Trophoblast cell (in vitro differentiated cells and primary cell): ENCODE data around the gene TRIP10.

Experiments
- DNase-seq, 2 donors: peaks; one replicate each; pipeline ENCODE4 v3.0.0-alpha.2; 2016
- H2AFZ ChIP-seq: 2 replicates; pipeline ENCODE4 v1.6.1; 2013; ENCODE audit warnings: low read length, moderate library complexity, mild to moderate bottlenecking; ENCODE audit not compliant: insufficient read depth, poor library complexity
- H2AK5ac ChIP-seq: 2 replicates; pipeline ENCODE4 v1.6.1; 2013; ENCODE audit warnings: mild to moderate bottlenecking, low read length
- H2BK120ac ChIP-seq: 2 replicates; pipeline ENCODE4 v1.6.1; 2013; ENCODE audit warnings: low read length, mild to moderate bottlenecking, moderate library complexity; ENCODE audit not compliant: insufficient read depth, poor library complexity
- H2BK12ac ChIP-seq: 2 replicates; pipeline ENCODE4 v1.6.1; 2013; ENCODE audit warnings: mild to moderate bottlenecking, low read length, moderate library complexity
- H2BK5ac ChIP-seq: 2 replicates; pipeline ENCODE4 v1.6.1; 2013; ENCODE audit warnings: low read length, low read depth, moderate library complexity, mild to moderate bottlenecking; ENCODE audit not compliant: poor library complexity
- H3K14ac ChIP-seq: 2 replicates; pipeline ENCODE4 v1.6.1; 2013; ENCODE audit warnings: mild to moderate bottlenecking, low read length
- H3K18ac ChIP-seq: 2 replicates; pipeline ENCODE4 v1.6.1; 2013; ENCODE audit warnings: mild to moderate bottlenecking, low read length
- H3K23ac ChIP-seq: 2 replicates; pipeline ENCODE4 v1.6.1; 2013; ENCODE audit warnings: low read length
- H3K27ac ChIP-seq: 2 replicates; pipeline ENCODE4 v1.5.1; 2013; ENCODE audit warnings: low read depth, mild to moderate bottlenecking, inconsistent platforms, low read length, moderate library complexity
- H3K27me3 ChIP-seq: 2 replicates; pipeline ENCODE4 v1.6.1; 2013; ENCODE audit warnings: inconsistent platforms, mild to moderate bottlenecking, low read length, moderate library complexity; ENCODE audit not compliant: insufficient read depth
- H3K36me3 ChIP-seq, 2 experiments: 1 replicate in 1 of 2; 2 replicates in 1 of 2; pipeline ENCODE4 v1.6.1; 2013; ENCODE audit warnings: low read length in 2 of 2, mild to moderate bottlenecking in 2 of 2, moderate library complexity in 1 of 2; ENCODE audit not compliant: insufficient read depth in 2 of 2, control insufficient read depth in 1 of 2
- H3K4ac ChIP-seq: 2 replicates; pipeline ENCODE4 v1.6.1; 2013; ENCODE audit warnings: low read depth, mild to moderate bottlenecking, low read length, moderate library complexity
- H3K4me1 ChIP-seq, 2 experiments: 1 replicate in 1 of 2; 2 replicates in 1 of 2; pipeline ENCODE4 v1.6.1; 2013; ENCODE audit warnings: low read length in 2 of 2, mild to moderate bottlenecking in 2 of 2, moderate library complexity in 1 of 2; ENCODE audit not compliant: insufficient read depth in 2 of 2, control insufficient read depth in 1 of 2
- H3K4me2 ChIP-seq: 2 replicates; pipeline ENCODE4 v1.6.1; 2013; ENCODE audit warnings: inconsistent platforms, mild to moderate bottlenecking, low read length, moderate library complexity
- H3K4me3 ChIP-seq: 2 replicates; pipeline ENCODE4 v1.5.1; 2013; ENCODE audit warnings: mild to moderate bottlenecking, low read depth, low read length, inconsistent platforms
- H3K79me1 ChIP-seq: one replicate; pipeline ENCODE4 v1.6.1; 2013; ENCODE audit warnings: low read length
- H3K79me2 ChIP-seq: 2 replicates; pipeline ENCODE4 v1.6.1; 2013; ENCODE audit warnings: low read length, mild to moderate bottlenecking; ENCODE audit not compliant: control insufficient read depth, insufficient read depth, poor library complexity
- H3K9ac ChIP-seq: 2 replicates; pipeline ENCODE4 v1.6.1; 2013; ENCODE audit warnings: mild to moderate bottlenecking, low read length
- H3K9me3 ChIP-seq: 2 replicates; pipeline ENCODE4 v1.6.1; 2013; ENCODE audit warnings: low read depth, mild to moderate bottlenecking, control low read depth, inconsistent platforms, low read length; ENCODE audit not compliant: insufficient read depth
- H4K12ac ChIP-seq: 2 replicates; pipeline ENCODE4 v1.6.1; 2013; ENCODE audit warnings: low read depth, mild to moderate bottlenecking, low read length, moderate library complexity
- H4K8ac ChIP-seq: 2 replicates; pipeline ENCODE4 v1.6.1; 2013; ENCODE audit warnings: low read depth, mild to moderate bottlenecking, low read length, moderate library complexity
- H4K91ac ChIP-seq: one replicate; pipeline ENCODE4 v1.6.1; 2013; ENCODE audit warnings: low read depth, mild to moderate bottlenecking, low read length, moderate library complexity
- WGBS: extraction: QIAGEN DNeasy Blood & Tissue Kit; methylation state at CpG from one replicate; pipeline ENCODE4 v1.1.7; 2013; ENCODE audit warnings: missing lambda C conversion rate; ENCODE audit not compliant: insufficient read length, insufficient coverage; ENCODE audit errors: extremely low coverage; 5-methylcytosine and 5-hydroxymethylcytosine counted together

Gene TRIP10

DNA sequence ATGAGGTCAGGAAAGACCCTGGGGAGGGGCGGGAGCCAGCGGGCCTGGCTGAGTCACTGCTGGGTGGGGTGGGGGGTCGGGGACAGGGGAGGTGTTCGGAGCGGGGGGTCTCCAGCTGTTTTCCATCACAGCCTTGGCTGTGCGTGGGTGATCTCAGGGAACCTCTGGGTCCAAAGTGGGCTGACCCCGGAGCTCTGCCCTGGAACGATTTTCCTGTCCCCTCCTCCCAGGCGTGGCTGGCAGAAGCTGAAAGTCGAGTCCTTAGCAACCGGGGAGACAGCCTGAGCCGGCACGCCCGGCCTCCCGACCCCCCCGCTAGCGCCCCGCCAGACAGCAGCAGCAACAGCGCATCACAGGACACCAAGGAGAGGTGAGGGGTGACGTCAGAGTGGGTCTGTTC is 10.6 kb downstream of the TRIP10 start:
- H3K4ac ChIP-seq, result no peak overlapping the region
- no peak overlapping the region for H3K23ac ChIP-seq
- H3K18ac ChIP-seq, result no peak overlapping the region
- no peaks in the 10 kb centered on the region for H3K79me2 ChIP-seq
- H3K4me3 ChIP-seq, result no peak overlapping the region
- no peak overlapping the region for H2AK5ac ChIP-seq
- H4K8ac ChIP-seq, result no peak overlapping the region
- H3K14ac ChIP-seq, result no peak overlapping the region
- peaks cover 74 to 85% of the 10 kb centered on the region in 2 experiments for H3K36me3 ChIP-seq
- H3K27ac ChIP-seq, result no peak overlapping the region
- peaks cover 3% of the 10 kb centered on the region in 2 experiments for H3K4me1 ChIP-seq
- H3K9me3 ChIP-seq, result peaks cover 5% of the 10 kb centered on the region
- H2BK12ac ChIP-seq, result no peak overlapping the region
- H2BK120ac ChIP-seq, result no peak overlapping the region
- no peak overlapping the region for H2BK5ac ChIP-seq
- H2AFZ ChIP-seq, result no peak overlapping the region
- no peaks in the 10 kb centered on the region for H3K27me3 ChIP-seq
- H3K9ac ChIP-seq, result no peak overlapping the region
- no peak overlapping the region for H4K12ac ChIP-seq
- WGBS, result no CpG with 5 or more reads among the region's 20 CpGs
- DNase-seq, result no peak
- no peak overlapping the region for H3K4me2 ChIP-seq
- H4K91ac ChIP-seq, result no peak overlapping the region
- no peaks in the 10 kb centered on the region for H3K79me1 ChIP-seq

- Histone ChIP-seq H3K4ac (no peak overlapping the region), H3K4me2 (no peak overlapping the region), H3K4me3 (no peak overlapping the region), H3K9me3 (peaks cover 5% of the 10 kb centered on the region), H4K8ac (no peak overlapping the region), H3K23ac (no peak overlapping the region), H2BK12ac (no peak overlapping the region), H2AFZ (no peak overlapping the region), H3K27me3 (no peaks in the 10 kb centered on the region), H2BK120ac (no peak overlapping the region), H3K4me1 (peaks cover 3% of the 10 kb centered on the region in 2 experiments), H3K79me2 (no peaks in the 10 kb centered on the region), H2BK5ac (no peak overlapping the region), H2AK5ac (no peak overlapping the region), H3K18ac (no peak overlapping the region), H3K36me3 (peaks cover 71 to 75% of the 10 kb centered on the region in 2 experiments), H3K79me1 (no peaks in the 10 kb centered on the region), H3K9ac (no peak overlapping the region), H4K12ac (no peak overlapping the region), H4K91ac (no peak overlapping the region), H3K14ac (no peak overlapping the region), H3K27ac (no peak overlapping the region)
- DNase-seq, result peak; percentile 61 to 73
- WGBS, result no CpG with 5 or more reads among the region's 16 CpGs
Observed at GRCh38 chr19:6751189-6751588, 11.7 kb downstream of the TRIP10 start.

DNA sequence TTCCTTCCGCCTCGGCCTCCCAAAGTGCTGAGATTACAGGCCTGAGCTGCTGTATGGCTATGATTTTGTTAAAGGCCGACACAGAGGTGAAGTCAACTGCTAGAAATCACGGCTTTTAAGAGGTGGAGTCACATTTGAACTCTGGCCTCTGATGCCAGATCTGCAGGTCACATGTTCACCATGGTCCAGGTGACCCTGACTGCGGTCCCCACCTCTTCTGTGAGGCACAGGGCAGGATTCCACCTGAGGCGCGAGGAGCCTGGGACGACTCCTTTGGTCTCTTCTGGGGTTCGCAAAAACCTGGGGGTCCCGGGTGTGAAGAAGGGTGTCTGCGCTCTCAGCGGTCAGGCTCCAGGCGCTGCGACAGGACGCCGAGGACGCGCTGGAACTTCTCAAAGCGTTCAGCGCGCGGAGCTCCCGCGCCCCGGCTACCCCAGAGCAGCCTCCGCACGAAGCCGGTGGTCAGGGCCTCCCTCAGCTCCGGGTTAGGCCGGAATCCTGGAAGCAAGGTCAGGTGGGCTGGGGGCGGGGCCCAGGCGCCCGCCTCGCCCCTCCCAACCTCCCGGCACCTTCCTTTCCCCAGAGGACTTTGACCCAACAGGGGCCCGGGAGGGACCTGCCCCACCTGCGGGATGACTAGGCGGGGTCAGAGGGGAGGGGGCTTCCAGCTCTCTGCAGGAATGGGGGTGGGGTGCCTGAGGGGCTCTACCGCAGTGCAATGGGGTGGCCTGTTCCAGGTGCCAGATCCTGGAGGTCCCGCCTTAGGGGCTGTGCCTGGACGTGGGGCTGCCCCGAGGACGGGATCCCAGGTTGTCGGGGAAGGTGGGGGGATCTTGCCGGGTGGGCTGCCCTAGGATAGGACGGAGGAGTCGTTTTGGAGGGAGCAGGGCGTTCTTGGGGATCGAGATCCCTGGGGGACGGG is 13.0 kb downstream of the TRIP10 start:
- Histone ChIP-seq H3K23ac (no peak overlapping the region), H3K14ac (no peak overlapping the region), H4K8ac (no peak overlapping the region), H3K9ac (no peak overlapping the region), H2AFZ (peak overlapping the region; percentile 1), H2BK5ac (no peak overlapping the region), H4K12ac (peak overlapping the region; percentile 44), H4K91ac (no peak overlapping the region), H3K9me3 (peaks cover 3% of the 10 kb centered on the region), H3K79me1 (no peaks in the 10 kb centered on the region), H2BK120ac (no peak overlapping the region), H3K27me3 (no peaks in the 10 kb centered on the region), H2AK5ac (no peak overlapping the region), H3K4me3 (no peak overlapping the region), H3K4ac (no peak overlapping the region), H3K79me2 (no peaks in the 10 kb centered on the region), H3K36me3 (peaks cover 62 to 66% of the 10 kb centered on the region in 2 experiments), H3K18ac (no peak overlapping the region), H3K4me2 (peak overlapping the region; percentile 50), H2BK12ac (no peak overlapping the region), H3K27ac (no peak overlapping the region), H3K4me1 (peaks cover 3% of the 10 kb centered on the region in 2 experiments)
- no peak for DNase-seq
- no CpG with 5 or more reads among the region's 50 CpGs for WGBS

DNA sequence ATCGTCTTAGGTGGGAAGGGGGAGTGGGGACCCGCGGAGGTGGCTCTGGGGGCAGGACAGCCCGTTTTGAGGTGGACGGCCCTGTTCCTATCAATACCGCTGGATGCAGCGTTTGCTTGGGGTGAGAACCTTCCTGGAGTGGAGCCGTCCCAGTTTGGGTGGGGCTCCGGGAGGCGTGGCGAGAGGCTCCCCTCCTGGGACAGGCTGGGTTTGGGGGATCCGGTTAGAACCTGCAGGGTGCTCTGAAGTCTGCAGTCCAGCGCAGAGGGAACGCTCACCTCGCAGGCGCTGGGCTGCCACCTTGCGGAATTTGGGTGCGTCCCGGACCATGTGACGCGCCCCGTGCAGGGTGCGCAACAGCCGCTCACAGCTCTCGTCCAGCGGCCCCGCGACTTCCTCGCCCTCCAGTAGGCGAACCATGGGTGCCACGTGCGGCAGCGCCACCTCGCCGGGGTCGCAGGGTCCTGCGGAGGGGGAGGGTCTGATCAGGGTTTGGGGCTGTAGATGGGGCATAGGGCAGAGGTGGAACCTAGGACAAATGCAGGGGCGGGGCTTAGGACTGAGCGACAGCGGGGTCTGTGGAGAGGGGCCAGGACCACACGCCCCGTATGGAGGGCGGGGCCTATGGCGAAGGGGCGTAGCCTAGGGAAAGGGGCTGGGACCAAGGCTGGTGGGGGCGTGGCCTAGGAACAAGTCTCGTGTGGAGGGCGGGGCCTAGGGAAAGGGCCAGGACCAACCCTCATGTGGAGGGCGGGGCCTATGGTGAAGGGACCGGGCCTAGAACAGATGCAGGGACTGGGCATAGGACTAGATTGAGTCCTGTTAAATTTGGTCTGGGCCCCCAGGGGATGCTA is 13.9 kb downstream of the TRIP10 start:
- Histone ChIP-seq H3K79me1 (no peaks in the 10 kb centered on the region), H3K4ac (no peak overlapping the region), H2BK5ac (no peak overlapping the region), H3K36me3 (peaks cover 61 to 62% of the 10 kb centered on the region in 2 experiments), H3K27ac (no peak overlapping the region), H3K23ac (no peak overlapping the region), H2AK5ac (no peak overlapping the region), H3K4me1 (peaks cover 3% of the 10 kb centered on the region in 2 experiments), H4K8ac (peak overlapping the region; percentile 13), H4K12ac (no peak overlapping the region), H3K4me2 (peak overlapping the region; percentile 50), H2BK12ac (no peak overlapping the region), H3K18ac (no peak overlapping the region), H3K9me3 (peaks cover 3% of the 10 kb centered on the region), H3K9ac (no peak overlapping the region), H4K91ac (no peak overlapping the region), H3K14ac (no peak overlapping the region), H2AFZ (peak overlapping the region; percentile 1), H3K79me2 (no peaks in the 10 kb centered on the region), H2BK120ac (no peak overlapping the region), H3K27me3 (no peaks in the 10 kb centered on the region), H3K4me3 (peak overlapping the region; percentile 41)
- no CpG with 5 or more reads among the region's 50 CpGs for WGBS
- DNase-seq, result peak; percentile 61 to 68
